HepG2 (cell line): Measurements from ENCODE around the gene HYAL2. TPM values are rescaled to one million over a fixed set of nuclear protein-coding genes. Genes with fewer than 3 reads are reported as not detected.

ENCODE experiments used
- CAMTA2 ChIP-seq: sonication (generic); formaldehyde crosslinking; IDR thresholded peaks from 2 replicates; pipeline ENCODE4 v1.4.0; 2020; ENCODE audit warnings: mild to moderate bottlenecking, missing genetic modification reagents, borderline replicate concordance
- CEBPG ChIP-seq: IDR thresholded peaks from 2 replicates; pipeline ENCODE4 v1.6.1; 2016
- ESRRA ChIP-seq: sonication (generic); formaldehyde crosslinking; IDR thresholded peaks from 2 replicates; pipeline ENCODE4 v1.5.1; 2020; ENCODE audit warnings: mild to moderate bottlenecking, low read depth, missing genetic modification reagents
- FLYWCH1 ChIP-seq: sonication (generic); formaldehyde crosslinking; IDR thresholded peaks from 2 replicates; pipeline ENCODE4 v1.8.1; 2023; ENCODE audit warnings: mild to moderate bottlenecking, missing genetic modification reagents
- FOXJ3 ChIP-seq: sonication (generic); formaldehyde crosslinking; IDR thresholded peaks from 2 replicates; pipeline ENCODE4 v1.4.0; 2020; ENCODE audit warnings: missing genetic modification reagents, mild to moderate bottlenecking, borderline replicate concordance
- FOXO1 ChIP-seq: sonication (generic); formaldehyde crosslinking; IDR thresholded peaks from 2 replicates; pipeline ENCODE4 v1.4.0; 2020; ENCODE audit warnings: missing genetic modification reagents
- HOXA3 ChIP-seq: sonication (generic); formaldehyde crosslinking; IDR thresholded peaks from 2 replicates; pipeline ENCODE4 v1.5.0; 2020; ENCODE audit warnings: missing genetic modification reagents
- IRF2 ChIP-seq: IDR thresholded peaks from 2 replicates; pipeline ENCODE4 v1.6.1; 2018; ENCODE audit warnings: missing genetic modification reagents, missing compliant biosample characterization
- MEIS1 ChIP-seq: sonication (generic); formaldehyde crosslinking; IDR thresholded peaks from 2 replicates; pipeline ENCODE4 v1.9.0; 2021; ENCODE audit warnings: mild to moderate bottlenecking, missing genetic modification reagents, moderate library complexity, borderline replicate concordance
- PAX8 ChIP-seq: sonication (generic); formaldehyde crosslinking; IDR thresholded peaks from 2 replicates; pipeline ENCODE4 v1.8.0; 2022; ENCODE audit warnings: mild to moderate bottlenecking, missing genetic modification reagents, borderline replicate concordance
- SIN3B ChIP-seq: fragments of 150-350 bp; IDR thresholded peaks from 2 replicates; pipeline ENCODE4 v1.6.1; 2014; ENCODE audit warnings: low read length
- SRSF1 ChIP-seq: fragments of 200-400 bp; formaldehyde crosslinking; optimal IDR thresholded peaks from 2 replicates; pipeline ENCODE3; 2017; ENCODE audit warnings: mild to moderate bottlenecking, low read depth, low read length, moderate library complexity
- ZBTB21 ChIP-seq: sonication (generic); formaldehyde crosslinking; IDR thresholded peaks from 2 replicates; pipeline ENCODE4 v1.4.0; 2020; ENCODE audit warnings: missing genetic modification reagents
- ZFX ChIP-seq: sonication (generic); formaldehyde crosslinking; IDR thresholded peaks from 2 replicates; pipeline ENCODE4 v1.4.0; 2020; ENCODE audit warnings: mild to moderate bottlenecking, low read depth, missing genetic modification reagents, moderate library complexity
- ZFY ChIP-seq: sonication (generic); formaldehyde crosslinking; IDR thresholded peaks from 2 replicates; pipeline ENCODE4 v1.4.0; 2020; ENCODE audit warnings: missing genetic modification reagents
- ZNF17 ChIP-seq: sonication (generic); formaldehyde crosslinking; IDR thresholded peaks from 2 replicates; pipeline ENCODE4 v1.5.0; 2020; ENCODE audit warnings: mild to moderate bottlenecking, missing genetic modification reagents
- ZNF354B ChIP-seq: sonication (generic); formaldehyde crosslinking; IDR thresholded peaks from 2 replicates; pipeline ENCODE4 v1.8.0; 2022; ENCODE audit warnings: mild to moderate bottlenecking, missing genetic modification reagents
- ZNF7 ChIP-seq: IDR thresholded peaks from 2 replicates; pipeline ENCODE4 v1.6.1; 2016; ENCODE audit warnings: missing biosample characterization, missing genetic modification reagents
- ZNF720 ChIP-seq: sonication (generic); formaldehyde crosslinking; IDR thresholded peaks from 2 replicates; pipeline ENCODE4 v1.4.0; 2020; ENCODE audit warnings: missing genetic modification reagents
- ZNF841 ChIP-seq: sonication (generic); formaldehyde crosslinking; IDR thresholded peaks from 2 replicates; pipeline ENCODE4 v1.8.1; 2023; ENCODE audit warnings: missing genetic modification reagents, borderline replicate concordance
- ZSCAN29 ChIP-seq: sonication (generic); formaldehyde crosslinking; conservative IDR thresholded peaks from 2 replicates; pipeline ENCODE4 v1.4.0; 2020; ENCODE audit warnings: mild to moderate bottlenecking, missing genetic modification reagents
- polyA plus RNA-seq, 8 experiments: library from polyadenylated mRNA; depleted of rRNA in 3 of 8; stranded (reverse) in 7 of 8; unstranded in 1 of 8; fragments of >200 nt; fragmentation: Illumina TruSeq in 4 of 8; extraction: Trizol in 4 of 8; gene quantifications; 2 replicates each; pipeline versions ENCODE4 v1.2.1 to v1.2.3, GENCODE V29; 2011 to 2016; ENCODE audit warnings: low read depth in 4 of 8, missing spikeins in 1 of 8, mixed read lengths in 1 of 8; ENCODE audit not compliant: insufficient read depth in 1 of 8
- total RNA-seq, 5 experiments: library from RNA; depleted of rRNA; stranded (reverse); fragments of >200 nt; fragmentation: Illumina TruSeq; extraction: Trizol; gene quantifications; 2 replicates each; pipeline ENCODE4 v1.2.3, GENCODE V29; 2016; ENCODE audit warnings: low read depth in 1 of 5
- TF ChIP-seq, protein P1 (sequence below): sonication (generic); formaldehyde crosslinking; IDR thresholded peaks from 2 replicates; pipeline ENCODE4 v1.4.0; 2020; ENCODE audit warnings: mild to moderate bottlenecking, missing genetic modification reagents, borderline replicate concordance
- TF ChIP-seq, protein P2 (sequence below): sonication (generic); formaldehyde crosslinking; IDR thresholded peaks from 2 replicates; pipeline ENCODE4 v1.4.0; 2020; ENCODE audit warnings: missing genetic modification reagents
- TF ChIP-seq, protein P3 (sequence below): sonication (generic); formaldehyde crosslinking; IDR thresholded peaks from 2 replicates; pipeline ENCODE4 v1.8.1; 2023; ENCODE audit warnings: mild to moderate bottlenecking, inconsistent platforms, moderate library complexity, missing genetic modification reagents, borderline replicate concordance

Gene HYAL2
- total and polyA plus RNA-seq, 2 of the 13 experiments (the other 11 are each of a cell fraction or from before 2014, with no cell fraction given) = 76.2 to 102 TPM

DNA sequence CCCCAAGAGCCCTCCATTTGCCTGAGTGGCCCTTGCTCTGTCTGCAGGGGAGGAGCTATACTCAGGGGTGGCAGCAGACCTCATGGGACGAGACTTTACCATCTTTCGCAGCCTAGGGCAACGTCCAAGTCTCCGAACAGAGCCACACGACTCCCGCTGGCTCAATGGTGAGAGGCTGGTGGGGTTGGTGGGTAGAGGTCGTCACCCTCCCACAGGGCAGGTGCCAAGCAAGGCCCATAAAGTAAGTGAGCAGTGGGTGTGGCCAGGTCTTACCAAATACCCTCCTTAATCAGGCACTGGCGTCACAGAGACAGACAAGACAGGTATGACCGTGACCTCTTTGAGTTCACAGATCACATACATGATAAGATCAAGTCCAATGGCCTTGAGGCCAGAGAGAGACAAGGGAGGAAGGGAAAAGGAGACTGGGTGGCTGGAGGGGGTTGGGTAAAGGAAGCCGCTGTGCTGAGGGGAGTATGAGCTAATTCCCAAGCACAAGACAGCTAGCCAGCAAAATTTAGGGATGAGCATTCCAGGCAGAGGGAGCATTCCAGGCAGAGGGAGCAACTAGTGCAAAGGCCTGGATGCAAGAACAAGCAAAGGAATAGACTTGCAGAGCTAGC lies 51.1 kb downstream of the HYAL2 start (continued):
- no peak for TF ChIP-seq ZFY
- peak; percentile 49; the same call in 1 of the 2 replicates for TF ChIP-seq HOXA3 (CRISPR knock-in tag)
- TF ChIP-seq, protein P1, sequence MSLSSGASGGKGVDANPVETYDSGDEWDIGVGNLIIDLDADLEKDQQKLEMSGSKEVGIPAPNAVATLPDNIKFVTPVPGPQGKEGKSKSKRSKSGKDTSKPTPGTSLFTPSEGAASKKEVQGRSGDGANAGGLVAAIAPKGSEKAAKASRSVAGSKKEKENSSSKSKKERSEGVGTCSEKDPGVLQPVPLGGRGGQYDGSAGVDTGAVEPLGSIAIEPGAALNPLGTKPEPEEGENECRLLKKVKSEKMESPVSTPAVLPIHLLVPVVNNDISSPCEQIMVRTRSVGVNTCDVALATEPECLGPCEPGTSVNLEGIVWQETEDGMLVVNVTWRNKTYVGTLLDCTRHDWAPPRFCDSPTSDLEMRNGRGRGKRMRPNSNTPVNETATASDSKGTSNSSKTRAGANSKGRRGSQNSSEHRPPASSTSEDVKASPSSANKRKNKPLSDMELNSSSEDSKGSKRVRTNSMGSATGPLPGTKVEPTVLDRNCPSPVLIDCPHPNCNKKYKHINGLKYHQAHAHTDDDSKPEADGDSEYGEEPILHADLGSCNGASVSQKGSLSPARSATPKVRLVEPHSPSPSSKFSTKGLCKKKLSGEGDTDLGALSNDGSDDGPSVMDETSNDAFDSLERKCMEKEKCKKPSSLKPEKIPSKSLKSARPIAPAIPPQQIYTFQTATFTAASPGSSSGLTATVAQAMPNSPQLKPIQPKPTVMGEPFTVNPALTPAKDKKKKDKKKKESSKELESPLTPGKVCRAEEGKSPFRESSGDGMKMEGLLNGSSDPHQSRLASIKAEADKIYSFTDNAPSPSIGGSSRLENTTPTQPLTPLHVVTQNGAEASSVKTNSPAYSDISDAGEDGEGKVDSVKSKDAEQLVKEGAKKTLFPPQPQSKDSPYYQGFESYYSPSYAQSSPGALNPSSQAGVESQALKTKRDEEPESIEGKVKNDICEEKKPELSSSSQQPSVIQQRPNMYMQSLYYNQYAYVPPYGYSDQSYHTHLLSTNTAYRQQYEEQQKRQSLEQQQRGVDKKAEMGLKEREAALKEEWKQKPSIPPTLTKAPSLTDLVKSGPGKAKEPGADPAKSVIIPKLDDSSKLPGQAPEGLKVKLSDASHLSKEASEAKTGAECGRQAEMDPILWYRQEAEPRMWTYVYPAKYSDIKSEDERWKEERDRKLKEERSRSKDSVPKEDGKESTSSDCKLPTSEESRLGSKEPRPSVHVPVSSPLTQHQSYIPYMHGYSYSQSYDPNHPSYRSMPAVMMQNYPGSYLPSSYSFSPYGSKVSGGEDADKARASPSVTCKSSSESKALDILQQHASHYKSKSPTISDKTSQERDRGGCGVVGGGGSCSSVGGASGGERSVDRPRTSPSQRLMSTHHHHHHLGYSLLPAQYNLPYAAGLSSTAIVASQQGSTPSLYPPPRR (CRISPR knock-in tag) = peak; percentile 40; the same call in 1 of the 2 replicates
- TF ChIP-seq PAX8 (CRISPR knock-in tag) = no peak
- no peak for TF ChIP-seq ZNF720 (CRISPR knock-in tag)
- no peak for TF ChIP-seq SRSF1
- no peak for TF ChIP-seq ZNF354B (CRISPR knock-in tag)
- TF ChIP-seq CAMTA2 (CRISPR knock-in tag) = no peak
- TF ChIP-seq, protein P2, sequence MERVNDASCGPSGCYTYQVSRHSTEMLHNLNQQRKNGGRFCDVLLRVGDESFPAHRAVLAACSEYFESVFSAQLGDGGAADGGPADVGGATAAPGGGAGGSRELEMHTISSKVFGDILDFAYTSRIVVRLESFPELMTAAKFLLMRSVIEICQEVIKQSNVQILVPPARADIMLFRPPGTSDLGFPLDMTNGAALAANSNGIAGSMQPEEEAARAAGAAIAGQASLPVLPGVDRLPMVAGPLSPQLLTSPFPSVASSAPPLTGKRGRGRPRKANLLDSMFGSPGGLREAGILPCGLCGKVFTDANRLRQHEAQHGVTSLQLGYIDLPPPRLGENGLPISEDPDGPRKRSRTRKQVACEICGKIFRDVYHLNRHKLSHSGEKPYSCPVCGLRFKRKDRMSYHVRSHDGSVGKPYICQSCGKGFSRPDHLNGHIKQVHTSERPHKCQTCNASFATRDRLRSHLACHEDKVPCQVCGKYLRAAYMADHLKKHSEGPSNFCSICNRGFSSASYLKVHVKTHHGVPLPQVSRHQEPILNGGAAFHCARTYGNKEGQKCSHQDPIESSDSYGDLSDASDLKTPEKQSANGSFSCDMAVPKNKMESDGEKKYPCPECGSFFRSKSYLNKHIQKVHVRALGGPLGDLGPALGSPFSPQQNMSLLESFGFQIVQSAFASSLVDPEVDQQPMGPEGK (CRISPR knock-in tag) = peak; percentile 85
- no peak for TF ChIP-seq ZNF17 (CRISPR knock-in tag)
- no peak for TF ChIP-seq MEIS1 (CRISPR knock-in tag)
- TF ChIP-seq ZBTB21 = no peak
- 0 out of 2 replicates have a peak, but pooled peaks have one; percentile 40 for TF ChIP-seq IRF2 (CRISPR knock-in tag)
- no peak; the same call in 1 of the 2 replicates for TF ChIP-seq FOXO1 (CRISPR knock-in tag)
- no peak for TF ChIP-seq SIN3B
- no peak for TF ChIP-seq ZSCAN29 (CRISPR knock-in tag)
- no peak for TF ChIP-seq ZNF841
- TF ChIP-seq FLYWCH1 (CRISPR knock-in tag) = no peak
- peak; percentile 61 for TF ChIP-seq CEBPG
- TF ChIP-seq, protein P3, sequence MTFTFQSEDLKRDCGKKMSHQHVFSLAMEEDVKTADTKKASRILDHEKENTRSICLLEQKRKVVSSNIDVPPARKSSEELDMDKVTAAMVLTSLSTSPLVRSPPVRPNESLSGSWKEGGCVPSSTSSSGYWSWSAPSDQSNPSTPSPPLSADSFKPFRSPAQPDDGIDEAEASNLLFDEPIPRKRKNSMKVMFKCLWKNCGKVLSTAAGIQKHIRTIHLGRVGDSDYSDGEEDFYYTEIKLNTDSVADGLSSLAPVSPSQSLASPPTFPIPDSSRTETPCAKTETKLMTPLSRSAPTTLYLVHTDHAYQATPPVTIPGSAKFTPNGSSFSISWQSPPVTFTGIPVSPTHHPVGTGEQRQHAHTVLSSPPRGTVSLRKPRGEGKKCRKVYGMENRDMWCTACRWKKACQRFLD = no peak
- no peak for TF ChIP-seq FOXJ3
- TF ChIP-seq ZFX (CRISPR knock-in tag) = peak; percentile 13; the same call in 1 of the 2 replicates
- no peak for TF ChIP-seq ZNF7 (CRISPR knock-in tag)
- TF ChIP-seq ESRRA (CRISPR knock-in tag) = no peak
